Pons (tissue), 1 donor: ENCODE data around the gene TRDMT1.

Source experiments
- DNase-seq: peaks from one replicate; pipeline ENCODE4 v3.0.0-alpha.2; 2016; ENCODE audit warnings: low spot score

TRDMT1 gene, protein sequence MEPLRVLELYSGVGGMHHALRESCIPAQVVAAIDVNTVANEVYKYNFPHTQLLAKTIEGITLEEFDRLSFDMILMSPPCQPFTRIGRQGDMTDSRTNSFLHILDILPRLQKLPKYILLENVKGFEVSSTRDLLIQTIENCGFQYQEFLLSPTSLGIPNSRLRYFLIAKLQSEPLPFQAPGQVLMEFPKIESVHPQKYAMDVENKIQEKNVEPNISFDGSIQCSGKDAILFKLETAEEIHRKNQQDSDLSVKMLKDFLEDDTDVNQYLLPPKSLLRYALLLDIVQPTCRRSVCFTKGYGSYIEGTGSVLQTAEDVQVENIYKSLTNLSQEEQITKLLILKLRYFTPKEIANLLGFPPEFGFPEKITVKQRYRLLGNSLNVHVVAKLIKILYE

DNA sequence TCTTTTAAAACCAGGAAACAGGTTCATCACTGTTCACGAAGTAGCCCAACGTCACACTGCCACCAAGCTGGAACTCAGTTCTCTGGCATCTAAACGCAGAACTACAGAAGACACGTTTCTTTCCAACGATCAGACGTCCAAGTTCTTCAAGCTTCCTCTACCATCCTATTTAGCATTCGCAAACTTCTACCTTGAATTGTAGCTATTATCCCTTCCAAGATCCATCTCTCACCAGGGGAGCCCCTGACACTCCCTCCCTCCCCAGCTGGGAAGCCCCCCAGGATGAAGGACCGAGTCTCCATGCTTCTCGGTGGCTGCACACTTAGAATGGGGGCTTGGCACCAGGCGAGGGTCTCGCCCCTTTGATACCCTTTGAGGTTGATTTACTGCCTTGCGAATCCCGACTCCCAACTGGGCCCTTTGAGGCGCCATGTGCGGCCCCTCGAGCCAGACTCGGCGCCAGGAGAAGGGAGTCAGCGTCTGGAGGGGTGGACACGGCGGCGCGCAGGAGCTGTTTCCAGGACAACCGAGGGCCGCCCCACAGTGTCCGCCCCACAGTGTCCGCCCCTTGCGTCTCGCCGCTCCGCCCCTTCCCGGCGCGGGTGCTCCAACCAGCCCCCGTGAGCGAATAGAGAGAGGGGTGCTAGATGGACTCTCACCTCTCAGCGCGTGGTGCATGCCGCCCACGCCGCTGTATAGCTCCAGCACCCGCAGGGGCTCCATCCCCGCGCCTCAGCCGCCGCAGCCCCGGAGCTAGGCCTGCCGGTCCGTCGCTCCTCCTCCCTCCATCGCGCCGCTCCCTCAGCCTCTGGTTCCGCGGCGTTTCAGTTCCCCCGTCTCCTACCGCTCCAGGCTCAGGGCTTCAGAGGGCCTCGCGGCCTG lies at the start of gene TRDMT1:
Gene TRDMT1 (minus strand): TSS at position 761 of the 882 bp plus-strand sequence. CDS start 38 bp downstream, at position 723.
- DNase-seq, result peak; percentile 82

DNA sequence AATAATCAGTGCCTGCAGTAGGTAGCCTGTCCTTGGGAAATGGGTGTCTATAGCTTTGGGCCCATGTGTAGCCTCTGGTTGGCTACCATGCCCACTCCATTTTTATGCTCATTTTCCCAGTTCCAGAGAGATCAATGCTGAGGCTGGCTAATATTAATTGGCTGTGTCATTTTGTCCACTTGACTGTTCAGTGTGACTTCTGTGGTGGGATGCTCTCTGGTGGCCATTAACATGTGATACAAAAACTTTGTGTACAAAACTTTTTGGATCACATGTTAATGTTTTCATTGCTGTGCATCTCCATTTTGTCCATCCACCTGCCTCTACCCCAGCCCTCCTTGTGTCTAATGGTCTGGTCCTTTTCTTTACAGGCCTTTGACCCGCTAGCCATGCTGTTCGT lies 49.3 kb upstream of the TRDMT1 start:
- DNase-seq, result no peak

DNA sequence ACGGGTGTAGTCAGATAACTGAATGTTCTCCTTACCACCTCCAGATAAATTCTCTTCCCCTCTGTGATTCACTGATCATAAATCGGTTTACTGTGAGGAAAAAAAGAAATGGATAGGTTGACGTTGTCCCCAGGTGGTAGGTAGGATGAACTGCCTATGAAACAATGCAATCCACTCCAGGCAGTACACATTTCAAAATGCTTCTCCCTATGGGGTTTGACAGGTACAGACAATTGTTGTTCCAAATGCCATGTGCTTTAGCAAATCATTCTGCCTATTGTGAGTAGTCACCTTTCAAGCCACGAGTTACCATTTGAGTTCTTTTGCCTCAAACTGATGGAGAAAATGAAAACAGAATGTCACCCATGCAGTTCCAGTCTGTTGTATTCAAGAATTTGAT lies 48.3 kb upstream of the TRDMT1 start:
- no peak for DNase-seq

DNA sequence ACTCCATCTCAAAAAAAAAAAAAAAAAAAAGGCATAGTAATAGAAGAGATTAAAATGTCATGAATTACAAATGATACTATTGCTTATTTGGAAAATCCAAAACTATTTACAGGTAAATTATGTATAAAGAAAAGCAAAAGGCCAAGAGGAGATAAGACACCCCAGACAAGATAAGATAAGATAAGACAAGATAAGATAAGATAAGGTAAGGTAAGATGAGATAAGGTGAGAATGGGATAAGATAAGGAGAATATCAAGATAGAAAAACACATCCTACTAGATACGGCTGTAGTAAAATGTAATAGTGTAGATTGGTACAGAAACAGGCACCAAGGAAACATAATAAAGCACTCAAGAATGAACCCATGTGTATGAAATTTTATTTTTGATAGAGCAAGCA lies 47.5 kb upstream of the TRDMT1 start:
- no peak for DNase-seq

DNA sequence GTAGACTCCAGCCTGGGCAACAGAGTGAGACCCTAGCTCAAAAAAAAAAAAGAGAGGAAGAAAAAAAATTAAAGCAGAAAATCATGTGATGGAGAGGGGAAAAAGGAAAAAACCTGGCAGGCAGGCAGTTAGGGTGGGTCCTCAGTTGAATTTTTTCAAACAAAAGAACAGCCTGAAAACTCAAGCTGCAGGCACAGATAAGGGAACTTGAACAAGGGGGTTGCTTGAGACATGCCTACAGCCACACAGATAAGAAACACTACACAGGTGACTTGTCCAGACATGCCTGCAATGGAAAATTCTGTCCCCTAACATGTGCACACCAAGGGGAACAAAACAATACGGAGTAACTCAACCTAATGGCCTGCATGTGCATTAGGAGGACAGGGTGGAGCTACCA lies 45.7 kb upstream of the TRDMT1 start:
- DNase-seq, result no peak

DNA sequence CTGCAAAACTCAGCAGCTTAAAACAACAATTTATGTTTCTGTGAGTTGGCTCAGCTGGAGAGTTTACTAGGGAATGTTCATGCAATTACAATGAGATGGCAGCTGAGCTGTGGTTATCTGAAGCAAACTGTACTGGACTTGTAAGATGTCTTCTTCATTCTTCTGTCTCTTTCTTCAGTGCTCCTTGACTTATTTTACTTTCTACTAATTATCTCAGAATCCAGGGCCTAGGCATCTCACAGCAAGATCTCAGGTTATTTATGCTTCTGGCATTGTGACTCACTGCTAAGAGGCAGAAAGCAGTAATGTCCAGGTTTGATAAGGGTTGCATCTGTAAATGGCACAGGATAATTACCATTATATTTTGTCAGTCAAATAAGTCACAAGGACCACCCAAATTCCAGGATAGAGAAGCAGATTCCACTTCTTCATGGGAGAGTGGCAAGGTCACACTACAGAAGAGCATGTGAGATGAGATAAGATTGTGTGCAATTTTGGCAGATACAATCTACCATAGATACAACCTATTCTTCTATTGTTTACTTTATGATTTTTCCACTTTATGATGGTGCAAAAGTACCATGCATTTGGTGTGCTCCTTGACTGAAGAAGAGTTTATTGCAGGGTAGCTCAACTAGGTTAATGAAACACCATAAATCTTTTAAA lies 43.4 kb upstream of the TRDMT1 start:
- no peak for DNase-seq

DNA sequence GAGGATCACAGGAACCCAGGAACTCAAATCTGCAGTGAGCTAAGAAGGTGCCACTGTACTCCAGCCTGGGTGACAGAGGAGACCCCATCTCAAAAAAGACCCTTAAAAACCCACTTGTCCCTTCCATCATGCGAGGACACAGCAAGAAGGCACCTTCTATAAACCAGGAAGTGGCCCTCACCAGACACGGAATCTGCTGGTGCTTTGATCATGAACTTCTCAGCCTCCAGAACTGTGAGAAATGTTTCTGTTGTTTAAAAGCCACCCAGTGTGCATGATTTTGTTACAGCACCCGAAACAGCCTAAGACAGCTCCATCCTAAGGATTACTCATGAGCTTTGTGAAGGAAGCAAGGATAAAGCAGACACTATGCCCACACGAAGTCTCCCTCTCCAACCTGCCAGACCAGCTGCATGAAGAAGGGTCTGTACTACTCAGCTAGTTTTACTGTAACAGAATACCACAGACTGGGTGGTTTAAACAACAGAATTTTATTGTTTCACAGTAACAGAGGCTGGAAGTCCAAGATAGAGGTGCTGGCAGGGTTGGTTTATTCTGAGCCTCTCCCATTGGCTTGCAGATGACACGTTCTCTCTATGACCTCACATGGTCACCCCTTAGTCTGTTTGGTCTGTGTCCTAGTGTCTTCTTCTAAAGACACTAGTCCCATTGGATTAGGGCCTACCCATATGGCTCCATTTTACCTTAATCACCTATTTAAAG lies 40.3 kb upstream of the TRDMT1 start:
- DNase-seq, result no peak

DNA sequence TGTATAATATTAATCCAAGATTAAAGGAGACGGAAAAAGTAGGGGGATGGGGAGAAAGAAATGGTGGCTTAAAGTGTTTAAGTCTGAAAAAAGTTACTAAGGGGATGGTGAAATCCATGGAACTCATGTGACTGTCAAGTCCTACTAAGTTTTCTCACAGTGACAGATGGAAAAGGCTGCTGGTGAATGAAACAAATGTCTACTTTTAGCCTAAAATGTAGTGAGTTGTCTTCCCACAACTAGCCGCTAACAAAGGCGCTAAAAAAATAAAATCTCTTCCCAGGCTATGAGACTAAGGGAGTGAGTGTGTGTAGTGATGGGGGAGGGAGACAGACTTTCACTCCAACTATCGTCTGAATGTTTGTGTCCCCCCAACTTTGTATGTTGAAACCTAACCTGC lies 39.1 kb upstream of the TRDMT1 start:
- no peak for DNase-seq

DNA sequence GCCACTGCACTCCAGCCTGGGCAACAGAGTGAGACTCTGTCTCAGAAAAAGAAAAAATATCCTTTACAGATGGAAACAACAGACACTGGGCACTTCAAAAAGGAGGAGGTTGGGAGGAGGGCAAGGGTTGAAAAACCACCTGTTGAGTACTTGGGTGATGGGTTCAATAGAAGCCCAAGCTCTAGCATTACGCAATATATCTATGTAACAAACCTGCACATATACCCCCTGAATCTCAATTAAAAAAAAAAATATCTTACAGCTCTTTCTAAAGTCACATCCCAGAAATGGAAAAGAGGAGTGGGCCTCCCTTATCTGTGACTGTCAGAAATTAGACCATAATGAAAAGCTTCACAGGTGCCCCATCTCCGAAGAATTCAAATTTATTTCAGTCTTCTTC lies 38.6 kb upstream of the TRDMT1 start:
- no peak for DNase-seq

DNA sequence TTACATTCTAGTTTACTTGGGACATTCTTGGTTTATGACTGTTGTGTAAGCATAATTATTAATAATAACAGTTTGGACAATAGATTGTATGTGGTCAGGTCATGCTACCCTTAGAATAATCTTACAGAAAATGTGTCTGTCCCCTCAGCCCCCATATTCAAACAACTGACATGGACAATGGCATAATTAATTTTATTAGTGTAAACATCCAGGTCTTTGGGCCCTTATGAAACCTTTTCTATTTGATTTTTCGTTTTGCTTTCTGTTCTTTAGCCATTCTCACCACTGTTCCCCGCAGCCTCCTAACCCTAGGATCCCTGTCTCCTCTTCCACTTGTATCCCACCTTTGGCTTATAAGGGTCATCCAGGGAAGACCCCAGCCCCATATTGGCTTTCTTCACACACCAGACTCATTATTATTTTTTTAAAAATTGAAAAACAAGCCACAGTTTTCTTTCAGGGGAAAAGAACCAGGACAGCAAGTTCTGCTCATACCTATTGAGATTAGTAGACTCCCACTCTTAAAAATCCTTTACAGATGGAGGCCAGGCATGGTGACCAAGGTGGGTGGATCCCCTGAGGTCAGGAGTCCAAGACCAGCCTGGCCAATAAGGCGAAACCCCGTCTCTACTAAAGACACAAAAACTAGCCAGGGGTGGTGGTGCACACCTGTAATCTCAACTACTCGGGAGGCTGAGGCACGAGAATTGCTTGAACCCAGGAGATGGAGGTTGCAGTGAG lies 38.0 kb upstream of the TRDMT1 start:
- no peak for DNase-seq

DNA sequence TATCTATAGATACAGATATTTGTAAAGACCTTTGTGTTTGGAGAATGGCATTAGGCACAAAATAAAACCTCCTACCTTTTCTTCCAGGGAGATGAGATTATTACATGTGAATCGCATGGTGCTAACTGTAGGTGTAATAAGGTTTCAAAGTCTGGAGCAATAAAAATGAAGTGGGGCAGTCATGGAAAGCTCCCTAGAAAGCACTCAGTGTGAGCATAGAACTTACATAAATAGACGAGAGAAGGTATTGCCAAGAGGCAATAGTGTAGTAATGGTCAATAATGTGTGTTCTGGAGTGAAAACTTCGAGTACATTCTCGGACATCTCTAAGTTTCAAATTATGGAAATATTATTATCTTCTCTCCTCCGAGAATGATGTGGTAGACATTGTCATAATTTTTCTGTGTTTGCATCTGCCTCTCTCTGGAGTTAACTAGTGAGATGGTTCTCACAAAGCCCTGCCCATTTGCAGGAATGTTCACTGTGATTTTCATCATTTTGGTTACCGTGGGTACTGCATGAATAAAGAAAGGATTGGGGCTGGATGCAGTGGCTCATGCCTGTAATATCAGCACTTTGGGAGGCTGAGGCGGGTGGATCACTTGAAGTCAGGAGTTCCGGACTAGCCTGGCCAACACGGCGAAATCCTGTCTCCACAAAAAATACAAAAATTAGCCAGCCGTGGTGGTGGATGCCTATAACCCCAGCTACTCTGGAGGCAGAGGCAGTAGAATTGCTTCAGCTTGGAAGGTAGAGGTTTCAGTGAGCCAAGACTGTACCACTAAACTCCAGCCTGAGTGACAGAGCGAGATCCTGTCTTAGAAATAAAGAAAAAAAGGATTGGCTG lies 37.2 kb upstream of the TRDMT1 start:
- DNase-seq, result no peak

DNA sequence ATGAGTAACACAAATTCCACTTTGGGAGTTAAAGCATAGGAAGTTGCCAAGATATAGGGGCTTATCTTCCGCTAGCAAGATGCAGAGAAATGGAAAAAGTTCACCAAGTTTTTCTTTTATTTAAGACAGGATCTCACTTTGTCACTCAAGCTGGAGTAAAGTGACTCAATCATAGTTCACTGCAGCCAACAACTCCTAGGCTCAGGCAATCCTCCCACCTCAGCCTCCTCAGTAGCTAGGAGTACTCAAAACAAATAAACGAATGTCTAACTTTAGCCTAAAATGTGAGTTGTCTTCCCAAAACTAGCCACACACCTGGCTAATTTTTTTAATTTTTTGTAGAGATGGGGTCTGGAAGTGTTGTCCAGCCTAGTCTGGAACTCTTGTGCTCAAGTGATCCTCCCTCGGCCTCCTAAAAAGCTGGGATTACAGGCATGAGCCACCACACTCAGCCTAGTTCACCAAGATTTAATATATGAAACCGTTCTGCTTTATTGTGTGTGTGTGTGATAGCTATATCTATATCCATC lies 36.5 kb upstream of the TRDMT1 start:
- DNase-seq, result no peak

DNA sequence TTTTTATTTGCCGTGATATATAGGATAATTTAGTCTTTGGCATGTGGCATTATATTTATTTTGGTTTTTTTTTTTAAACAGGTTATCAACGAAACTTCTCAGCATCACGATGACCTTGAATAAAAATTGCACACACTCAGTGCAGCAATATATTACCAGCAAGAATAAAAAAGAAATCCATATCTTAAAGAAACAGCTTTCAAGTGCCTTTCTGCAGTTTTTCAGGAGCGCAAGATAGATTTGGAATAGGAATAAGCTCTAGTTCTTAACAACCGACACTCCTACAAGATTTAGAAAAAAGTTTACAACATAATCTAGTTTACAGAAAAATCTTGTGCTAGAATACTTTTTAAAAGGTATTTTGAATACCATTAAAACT lies 35.7 kb upstream of the TRDMT1 start:
- no peak for DNase-seq

DNA sequence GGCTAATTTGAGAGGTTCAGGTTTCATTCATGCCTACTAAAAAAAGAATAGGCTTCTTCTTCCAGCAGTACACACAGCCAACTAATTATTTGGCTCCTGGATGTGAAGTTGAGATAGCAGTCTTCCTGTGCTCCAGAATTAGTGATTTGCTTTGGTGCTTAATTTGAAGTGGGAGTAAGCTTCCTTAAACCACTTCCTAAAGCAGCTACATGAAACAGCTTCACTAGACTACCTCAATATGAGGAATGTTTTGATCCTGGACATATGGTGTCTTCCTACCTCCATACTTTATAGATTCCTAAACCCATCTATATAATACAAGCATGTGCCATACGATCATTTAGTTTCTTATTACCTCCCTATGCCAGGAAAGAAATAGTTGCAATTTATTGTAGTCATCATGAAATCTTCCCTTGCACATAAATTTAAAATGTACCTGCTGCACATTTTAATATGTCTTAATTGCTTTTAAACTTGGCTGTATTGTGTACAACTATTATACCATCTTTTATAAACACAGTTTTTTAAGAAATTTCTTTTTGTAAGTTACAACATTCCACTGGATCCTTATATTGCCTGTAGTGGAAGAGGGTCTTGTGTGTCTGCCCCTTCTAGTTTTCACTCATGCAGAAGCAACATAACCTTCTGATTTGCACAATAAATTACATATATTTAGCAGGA lies 35.1 kb upstream of the TRDMT1 start:
- DNase-seq, result no peak

DNA sequence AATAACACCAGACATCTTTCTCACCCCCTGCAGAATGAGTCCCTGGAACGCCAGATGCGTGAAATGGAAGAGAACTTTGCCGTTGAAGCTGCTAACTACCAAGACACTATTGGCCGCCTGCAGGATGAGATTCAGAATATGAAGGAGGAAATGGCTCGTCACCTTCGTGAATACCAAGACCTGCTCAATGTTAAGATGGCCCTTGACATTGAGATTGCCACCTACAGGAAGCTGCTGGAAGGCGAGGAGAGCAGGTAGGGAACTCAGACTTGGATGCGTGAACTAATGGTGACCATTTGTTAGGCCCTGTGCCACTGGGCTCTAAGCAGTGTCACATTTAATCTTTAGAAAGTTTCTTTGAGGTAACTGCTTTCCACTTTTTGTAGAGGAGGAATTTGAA lies 33.7 kb upstream of the TRDMT1 start:
- DNase-seq, result no peak

DNA sequence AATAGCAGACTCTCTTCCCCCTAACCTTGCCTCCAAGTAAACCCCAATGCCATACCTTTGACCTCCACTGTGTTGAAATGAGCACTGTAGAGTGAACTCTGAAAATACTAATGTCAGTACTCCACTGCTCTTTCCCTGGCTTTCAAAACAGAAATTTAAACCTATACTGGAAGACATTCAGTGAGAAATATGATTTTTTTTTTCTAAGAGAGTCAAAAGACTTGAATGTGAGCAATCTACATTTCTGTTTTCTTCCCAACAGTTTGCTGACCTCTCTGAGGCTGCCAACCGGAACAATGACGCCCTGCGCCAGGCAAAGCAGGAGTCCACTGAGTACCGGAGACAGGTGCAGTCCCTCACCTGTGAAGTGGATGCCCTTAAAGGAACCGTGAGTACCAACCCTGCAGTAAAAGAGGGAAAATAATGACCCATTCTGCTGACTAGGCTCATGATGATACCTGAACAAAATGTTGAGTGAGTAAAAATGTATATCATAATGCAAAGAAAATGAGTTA lies 33.0 kb upstream of the TRDMT1 start:
- no peak for DNase-seq

DNA sequence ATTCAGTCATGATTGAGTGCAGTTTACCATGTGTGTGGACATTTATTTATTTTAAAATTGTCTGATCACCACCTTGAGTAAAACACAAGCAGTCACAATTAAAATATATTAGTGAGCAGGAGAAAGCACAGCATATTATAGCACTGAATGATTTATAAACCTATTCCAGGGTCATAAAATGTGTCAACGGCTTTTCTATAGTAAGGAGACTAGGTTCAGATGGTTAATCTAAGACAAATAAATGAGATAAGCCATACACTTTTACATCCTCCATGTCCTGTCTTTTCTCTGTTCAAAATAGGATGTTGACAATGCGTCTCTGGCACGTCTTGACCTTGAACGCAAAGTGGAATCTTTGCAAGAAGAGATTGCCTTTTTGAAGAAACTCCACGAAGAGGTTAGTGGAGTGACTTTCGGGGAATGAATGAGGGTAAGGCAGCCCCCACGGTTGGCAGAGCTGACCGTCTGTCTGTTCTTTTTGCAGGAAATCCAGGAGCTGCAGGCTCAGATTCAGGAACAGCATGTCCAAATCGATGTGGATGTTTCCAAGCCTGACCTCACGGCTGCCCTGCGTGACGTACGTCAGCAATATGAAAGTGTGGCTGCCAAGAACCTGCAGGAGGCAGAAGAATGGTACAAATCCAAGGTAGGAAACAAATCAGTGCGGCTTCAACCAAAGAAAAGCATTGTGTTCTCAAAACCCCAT lies 32.0 kb upstream of the TRDMT1 start:
- no peak for DNase-seq

DNA sequence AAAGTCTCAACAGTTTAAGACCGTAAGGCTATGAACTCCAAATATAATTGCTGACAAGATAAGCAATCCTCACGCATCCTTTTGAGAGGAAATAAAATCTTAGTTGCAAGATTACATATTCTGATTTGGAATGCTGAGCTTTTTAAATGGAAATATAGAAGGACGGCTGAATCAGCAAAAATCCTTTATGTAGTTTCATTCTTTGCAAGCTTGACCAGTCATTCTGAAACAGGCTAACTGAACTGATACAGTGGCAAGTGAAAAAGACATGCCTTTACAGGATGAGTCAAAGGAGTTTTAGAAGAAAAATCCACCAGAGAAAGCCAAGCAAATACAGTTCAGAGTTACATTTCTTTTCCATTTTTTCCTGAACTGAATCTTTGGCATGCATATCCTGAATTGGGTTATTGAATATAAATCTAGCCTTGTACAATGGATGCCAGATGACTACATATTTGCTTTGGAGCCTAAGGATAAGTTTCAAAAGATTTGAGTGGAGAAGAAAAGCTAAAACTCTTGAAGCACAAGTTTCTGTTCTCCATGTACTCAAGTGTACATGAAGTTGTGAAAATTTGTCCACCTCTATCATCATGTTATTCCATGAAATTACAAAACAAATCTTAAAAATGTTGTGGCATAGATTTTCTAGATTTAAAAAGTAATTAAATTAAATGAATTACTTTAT lies 30.9 kb upstream of the TRDMT1 start:
- no peak for DNase-seq
